HS-5 (cell line): Measurements from ENCODE around the gene NRXN2.
"Not testable (repeated sequence)": the region's sequence is repeated elsewhere in the genome, so short reads cannot be mapped to it uniquely, and the experiment has no call there.

Source experiments
- DNase-seq: peaks from one replicate; pipeline ENCODE4 v3.0.0-alpha.2; 2012; ENCODE audit warnings: low read depth

NRXN2 gene

DNA sequence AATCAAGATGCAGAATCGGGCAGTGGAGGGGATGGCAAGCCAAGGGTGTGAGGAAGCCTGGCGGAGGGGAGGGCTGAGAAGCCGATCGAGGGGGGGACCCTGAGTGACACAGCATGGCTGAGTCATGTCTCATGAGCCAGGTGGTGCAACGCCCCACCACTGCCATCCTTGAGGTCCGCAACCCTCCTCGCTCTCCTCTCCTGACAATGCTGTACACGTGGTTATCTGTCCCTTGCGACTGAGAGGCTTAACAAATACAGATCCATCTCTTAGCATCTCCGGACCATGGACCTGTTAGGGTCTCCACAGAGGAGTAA is 117.8 kb downstream of the NRXN2 start:
- DNase-seq = no peak

DNA sequence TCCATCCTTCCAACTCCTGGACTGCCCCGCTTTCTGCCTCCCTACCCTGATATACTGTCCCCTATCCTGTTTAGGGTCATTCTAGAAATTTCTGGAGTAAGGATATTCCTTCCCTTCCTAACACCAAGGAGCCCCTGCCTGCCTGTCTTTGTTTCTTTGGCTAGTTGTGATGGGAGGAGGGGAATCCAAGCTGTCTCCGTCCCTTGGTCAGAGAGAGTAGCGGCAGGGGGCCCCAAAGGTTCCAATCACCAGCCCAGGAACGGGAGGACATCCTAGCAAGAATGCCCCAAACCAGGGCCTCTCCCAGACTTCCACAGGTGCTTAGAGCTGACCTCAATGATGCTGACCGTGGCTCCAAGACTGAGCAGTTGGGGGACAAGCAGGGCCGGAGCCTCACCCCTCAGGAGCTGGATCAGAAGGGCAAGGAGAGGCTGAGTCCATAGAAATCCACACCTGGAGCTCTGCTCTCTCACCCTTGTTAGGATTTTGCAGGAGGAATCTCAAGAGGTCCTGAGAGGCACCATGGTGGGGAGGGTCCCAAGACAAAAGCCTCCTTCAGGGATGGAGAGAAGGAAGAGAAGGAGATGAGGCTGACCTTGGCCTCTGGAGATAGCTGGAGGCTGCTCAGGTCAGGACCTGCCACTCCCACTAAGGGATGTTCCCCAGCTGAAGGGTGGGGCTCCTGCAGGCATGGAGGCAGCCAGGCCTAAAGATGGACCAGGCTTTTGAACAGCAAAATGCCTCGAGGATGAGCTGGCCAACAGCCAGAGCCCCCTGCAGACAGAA is 118.3 kb downstream of the NRXN2 start:
- DNase-seq = no peak

DNA sequence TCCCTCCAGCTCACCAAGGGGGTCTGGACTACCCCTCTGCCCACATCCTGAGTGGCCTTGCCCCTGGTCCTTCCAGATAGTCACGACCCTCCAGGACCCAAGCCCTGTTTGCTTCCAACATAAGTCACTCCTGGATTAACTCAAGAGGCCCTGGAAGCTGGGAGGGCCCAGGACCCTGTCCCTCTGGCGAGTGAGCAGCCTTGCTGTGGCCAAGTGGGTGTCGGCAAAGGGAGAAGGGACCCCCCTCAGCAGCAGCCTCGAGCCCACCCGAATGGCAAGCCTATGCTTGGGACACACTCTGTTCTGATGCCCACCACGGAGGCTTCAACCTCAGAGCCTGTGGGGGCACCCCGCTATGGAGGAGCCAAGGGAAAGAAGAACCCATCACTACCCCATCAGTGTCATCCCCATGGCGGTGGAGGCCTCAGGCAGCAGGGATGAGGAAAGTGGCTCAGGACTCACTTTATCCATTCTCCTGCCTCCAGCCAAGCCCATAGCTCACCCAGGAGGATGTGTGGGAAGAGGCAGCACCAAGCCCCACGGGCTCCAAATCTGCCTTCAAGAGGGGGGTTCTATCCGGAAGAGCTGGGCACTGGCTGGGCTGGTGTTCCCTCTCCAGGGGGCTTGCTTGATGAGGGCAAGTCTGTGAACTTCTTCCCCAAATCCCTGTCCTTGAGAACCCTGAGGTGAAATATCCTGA is 119.4 kb downstream of the NRXN2 start:
- no peak for DNase-seq

DNA sequence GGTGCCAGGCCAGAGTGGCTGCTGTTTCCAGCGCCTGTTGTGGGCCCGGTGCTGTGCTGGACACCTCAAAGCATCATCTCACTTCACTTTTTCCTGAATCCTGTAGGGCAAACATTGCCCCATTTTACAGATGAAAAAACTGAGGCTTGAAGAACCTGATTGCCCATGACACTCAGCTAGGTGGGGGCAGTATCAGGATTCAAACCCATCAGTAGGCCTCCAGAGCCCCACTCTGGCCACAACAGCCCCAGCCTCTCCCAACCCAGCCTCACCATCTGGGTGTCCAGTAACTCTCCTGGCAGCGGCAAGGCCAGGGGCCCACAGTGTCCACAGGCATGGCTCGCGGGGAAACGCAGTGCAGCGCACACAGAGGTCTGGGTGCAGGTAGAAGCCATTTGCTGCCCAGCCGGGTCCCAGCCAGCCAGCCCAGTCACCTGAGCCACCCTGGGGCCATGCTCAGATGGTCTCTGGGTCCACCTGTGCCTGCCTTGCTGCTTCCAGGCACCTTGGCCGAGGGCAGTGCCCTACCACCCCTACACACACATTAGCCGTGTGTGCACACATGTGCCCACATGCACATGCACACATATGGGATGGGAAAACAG is 120.4 kb downstream of the NRXN2 start:
- DNase-seq = no peak

DNA sequence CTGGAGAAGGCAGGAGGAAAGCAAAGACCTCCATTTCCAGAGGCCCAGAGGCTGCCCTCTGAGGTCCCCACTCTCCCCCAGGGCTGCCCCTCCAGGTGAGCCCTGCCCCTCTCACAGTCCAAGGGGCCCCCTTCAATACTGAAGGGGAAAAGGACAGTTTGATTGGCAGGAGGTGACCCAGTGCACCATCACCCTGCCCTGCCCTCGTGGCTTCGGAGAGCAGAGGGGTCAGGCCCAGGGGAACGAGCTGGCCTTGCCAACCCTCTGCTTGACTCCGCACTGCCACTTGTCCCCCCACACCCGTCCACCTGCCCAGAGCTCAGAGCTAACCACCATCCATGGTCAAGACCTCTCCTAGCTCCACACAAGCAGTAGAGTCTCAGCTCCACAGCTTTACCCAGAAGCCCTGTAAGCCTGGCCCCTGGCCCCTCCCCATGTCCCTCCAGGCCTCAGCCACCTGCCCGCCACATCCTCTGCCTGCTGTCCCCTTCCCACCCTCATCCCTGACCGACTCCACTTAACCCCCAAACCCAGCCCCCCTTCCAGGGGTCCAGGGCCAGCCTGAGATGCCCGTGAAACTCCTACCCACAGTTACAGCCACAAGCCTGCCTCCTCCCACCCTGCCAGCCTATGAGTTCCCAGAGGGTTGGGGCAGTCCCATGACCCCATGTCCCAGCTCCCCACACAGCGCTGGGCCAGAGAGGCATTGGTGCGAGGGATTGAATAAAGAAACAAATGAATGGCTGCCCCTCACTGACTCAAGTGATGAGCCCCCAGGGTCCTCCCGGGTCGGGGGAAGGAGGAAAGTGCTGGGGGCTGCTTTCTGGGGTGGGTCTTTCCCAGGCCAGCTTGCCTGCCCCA is 121.2 kb downstream of the NRXN2 start:
- no peak for DNase-seq

DNA sequence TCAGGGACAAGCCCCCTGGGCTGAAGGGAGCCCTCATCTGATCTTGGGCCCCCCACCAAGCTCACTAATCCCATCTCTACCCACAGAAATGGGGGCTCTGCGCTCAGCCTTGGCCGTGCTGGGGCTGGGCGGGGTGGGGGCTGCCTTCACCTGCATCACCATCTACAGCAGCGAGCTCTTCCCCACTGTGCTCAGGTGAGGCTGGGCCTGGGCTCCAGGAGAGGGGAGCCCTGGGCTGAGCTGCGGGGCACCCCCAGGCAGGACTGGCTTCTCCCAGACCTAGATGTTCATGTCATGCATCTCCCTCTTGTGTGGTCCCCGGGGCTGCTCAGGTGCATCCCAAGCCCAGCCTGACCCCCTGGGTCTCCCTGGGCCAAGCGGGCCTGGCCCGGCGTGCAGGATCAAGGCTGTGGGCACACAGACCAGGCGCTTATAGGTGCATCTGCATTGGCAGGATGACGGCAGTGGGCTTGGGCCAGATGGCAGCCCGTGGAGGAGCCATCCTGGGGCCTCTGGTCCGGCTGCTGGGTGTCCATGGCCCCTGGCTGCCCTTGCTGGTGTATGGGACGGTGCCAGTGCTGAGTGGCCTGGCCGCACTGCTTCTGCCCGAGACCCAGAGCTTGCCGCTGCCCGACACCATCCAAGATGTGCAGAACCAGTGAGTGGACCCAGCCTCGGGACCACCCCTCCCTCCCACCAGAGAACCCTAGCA is 122.6 kb downstream of the NRXN2 start:
- DNase-seq = no peak

DNA sequence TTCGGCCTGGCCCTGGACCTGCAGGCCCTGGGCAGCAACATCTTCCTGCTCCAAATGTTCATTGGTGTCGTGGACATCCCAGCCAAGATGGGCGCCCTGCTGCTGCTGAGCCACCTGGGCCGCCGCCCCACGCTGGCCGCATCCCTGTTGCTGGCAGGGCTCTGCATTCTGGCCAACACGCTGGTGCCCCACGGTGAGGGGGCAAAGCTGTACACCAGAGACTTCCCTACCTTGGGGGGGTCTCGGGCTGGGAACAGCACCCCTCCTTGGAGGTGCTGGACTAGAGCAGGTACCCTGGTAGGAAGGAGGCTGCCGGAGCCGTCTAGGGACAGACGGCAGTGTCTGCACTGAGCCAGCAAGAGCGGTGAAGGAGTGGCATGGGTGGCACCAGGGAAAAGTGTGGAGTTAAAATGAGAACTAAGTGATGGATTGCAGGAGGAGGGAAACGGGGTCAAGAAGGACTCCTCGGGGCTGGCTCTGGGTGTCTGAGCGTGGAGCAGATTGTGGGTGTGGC is 123.2 kb downstream of the NRXN2 start:
- DNase-seq = no peak

DNA sequence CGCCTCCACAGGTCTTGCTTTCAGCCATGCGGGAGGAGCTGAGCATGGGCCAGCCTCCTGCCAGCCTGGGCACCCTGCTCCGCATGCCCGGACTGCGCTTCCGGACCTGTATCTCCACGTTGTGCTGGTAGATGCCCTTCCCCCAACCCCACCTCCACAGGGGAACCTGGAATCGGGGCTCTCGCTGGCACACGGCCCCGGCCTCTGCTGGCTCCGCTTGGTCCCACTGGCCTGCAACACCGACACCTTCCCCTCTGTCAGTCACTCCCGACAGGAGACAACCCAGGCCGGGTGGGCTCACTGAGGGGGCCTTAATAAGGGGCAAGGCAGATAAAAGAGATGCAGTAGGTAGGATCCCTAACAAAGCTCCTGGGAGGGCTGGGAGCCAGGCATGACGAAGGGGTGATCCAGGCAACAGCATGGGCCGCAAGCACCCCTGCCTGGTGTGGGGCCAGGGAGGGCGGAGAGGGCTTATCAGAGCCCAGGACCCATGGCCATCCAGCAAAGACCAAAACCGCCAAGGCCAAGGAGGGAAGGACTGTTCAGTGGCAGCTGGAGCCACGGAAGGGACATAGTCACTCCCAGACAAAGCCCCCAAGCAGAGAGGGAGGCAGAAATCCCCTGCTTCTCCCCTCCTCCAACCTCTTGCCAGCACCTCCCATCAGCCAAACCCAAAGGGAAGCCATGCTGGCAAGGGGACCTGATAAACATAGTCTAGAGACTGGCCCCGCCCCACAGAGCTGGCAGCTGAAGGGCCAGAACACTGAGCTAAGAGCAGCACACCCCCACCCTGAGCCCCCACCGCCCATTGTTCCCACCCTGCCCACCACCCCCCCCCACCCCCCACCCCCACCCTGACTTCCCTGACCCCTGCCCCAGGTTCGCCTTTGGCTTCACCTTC is 124.0 kb downstream of the NRXN2 start:
- no peak for DNase-seq

DNA sequence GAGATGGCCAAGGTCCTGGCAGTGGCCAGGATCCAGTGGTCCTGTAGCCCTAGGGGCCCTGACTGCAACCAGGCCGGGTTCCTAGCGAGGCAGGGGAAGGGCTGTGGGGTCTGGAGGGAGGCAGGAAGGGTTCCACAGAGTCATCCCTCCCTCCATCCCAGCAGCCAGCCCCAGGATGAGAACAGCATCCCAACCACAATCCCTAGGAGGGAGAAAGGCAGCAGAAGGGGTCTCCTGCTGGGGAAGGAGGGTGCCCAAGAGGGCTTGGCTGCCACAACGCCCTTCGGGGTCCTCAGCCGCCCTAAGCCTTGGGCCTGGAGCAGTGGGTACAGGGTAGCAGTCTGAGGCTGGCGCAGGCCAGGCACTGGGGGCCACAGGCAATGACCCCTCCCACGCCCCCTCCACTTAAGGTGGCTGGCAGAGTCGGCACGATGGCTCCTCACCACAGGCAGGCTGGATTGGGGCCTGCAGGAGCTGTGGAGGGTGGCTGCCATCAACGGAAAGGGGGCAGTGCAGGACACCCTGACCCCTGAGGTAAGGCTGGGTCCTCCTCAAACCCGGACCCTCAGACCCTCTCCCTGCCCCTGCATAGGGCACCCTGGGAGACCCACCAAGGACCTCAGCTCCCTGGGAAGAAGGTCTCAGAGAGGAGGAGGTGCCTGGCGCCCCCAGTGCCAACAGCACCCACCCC is 124.7 kb downstream of the NRXN2 start:
- DNase-seq = no peak

DNA sequence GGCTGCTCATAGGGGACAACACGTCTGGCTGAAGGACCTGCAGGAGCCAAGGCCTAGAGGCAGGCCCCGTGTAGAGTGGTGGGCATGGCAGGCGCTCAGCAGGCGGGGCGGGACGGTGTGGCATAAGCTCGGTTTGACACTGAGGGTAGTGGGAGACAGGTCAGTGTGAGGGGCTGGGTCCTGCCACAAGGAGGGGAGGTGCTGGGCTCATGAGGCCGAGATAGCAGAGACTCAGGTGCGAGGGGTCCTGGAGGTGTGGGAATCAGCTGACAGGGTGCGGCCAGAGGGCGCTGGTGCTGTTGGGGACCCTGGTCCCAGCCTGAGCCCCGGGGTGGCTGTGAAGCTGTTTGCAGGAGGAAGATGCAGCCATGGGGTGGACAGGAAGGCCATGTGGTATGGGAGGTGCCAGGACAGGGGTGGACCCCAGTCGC is 125.3 kb downstream of the NRXN2 start:
- DNase-seq = no peak

DNA sequence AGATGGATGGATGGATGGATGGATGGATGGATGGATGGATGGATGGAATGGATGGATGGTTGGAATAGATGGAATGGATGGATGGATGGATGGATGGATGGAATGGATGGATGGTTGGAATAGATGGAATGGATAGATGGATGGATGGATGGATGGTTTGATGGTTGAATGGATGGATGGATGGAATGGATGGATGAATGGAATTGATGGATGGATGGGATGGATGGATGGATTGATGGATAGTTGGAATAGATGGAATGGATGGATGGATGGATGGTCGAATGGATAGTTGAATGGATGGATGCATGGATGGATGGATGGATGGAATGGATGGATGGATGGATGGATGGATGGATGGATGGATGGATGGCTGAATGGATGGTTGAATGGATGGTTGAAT is 127.1 kb downstream of the NRXN2 start:
- not testable (repeated sequence) for DNase-seq

DNA sequence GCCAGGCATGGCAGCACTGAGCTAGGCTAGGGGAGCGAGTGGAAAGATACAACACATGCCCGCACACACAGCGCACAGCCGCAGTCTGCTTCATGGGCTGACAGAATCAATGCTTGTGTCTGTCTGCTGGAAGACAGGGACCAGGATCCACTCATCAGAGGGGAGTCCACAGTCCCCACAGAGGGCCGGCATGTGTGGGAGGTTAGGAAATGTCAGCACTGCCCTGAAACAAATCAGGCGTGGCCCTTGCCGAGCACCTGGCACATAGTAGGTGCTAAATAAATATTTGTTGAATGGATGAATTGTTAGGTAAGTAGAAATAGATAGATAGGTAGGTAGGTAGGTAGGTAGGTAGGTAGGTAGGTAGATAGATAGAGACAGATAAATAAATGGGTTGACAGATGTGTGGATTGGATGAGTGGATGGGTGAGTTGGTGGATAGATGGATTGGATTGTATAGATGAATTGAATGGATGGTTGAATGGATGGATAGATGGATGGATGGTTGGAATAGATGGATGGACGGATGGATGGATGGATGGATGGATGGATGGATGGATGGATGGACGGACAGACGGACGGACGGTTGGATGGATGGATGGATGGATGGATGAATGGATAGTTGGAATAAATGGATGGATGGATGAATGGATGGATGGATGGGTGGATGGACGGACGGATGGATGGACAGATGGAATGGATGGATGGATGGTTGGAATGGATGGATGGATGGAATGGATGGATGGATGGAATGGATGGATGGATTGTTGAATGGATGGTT is 128.6 kb downstream of the NRXN2 start:
- DNase-seq = no peak

DNA sequence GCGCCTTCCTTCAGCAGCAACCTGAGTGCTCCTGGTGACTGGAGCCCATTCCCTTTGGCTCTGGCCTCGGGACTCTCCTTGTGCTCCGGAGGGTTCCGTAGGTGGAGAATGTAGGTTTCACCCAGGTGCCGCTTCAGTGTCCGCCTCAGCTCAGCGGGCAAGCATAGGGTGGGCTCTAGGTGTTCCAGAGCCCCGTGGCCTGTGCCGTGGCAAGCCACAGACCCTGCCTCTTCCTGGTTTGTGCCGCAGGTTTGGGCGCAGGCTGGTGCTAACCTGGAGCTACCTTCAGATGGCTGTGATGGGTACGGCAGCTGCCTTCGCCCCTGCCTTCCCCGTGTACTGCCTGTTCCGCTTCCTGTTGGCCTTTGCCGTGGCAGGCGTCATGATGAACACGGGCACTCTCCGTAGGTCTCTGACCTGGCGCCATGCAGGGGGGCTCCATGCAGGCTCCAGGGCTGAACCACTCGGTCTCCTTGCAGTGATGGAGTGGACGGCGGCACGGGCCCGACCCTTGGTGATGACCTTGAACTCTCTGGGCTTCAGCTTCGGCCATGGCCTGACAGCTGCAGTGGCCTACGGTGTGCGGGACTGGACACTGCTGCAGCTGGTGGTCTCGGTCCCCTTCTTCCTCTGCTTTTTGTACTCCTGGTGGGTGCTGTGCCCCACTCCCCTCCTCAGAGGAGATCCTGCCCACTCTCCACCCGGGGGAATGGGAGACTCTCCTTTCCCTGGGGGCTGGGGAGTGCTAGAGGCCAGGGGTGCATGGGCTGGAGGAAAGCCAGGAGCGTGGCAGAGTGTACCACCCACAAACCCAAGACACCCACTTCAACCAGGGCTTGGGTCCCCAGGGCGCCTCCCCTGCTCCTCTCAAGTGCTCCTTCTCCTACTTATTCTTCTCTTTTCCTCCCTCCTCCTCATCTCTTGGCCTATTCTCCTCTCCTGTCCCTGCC is 129.6 kb downstream of the NRXN2 start:
- no peak for DNase-seq

DNA sequence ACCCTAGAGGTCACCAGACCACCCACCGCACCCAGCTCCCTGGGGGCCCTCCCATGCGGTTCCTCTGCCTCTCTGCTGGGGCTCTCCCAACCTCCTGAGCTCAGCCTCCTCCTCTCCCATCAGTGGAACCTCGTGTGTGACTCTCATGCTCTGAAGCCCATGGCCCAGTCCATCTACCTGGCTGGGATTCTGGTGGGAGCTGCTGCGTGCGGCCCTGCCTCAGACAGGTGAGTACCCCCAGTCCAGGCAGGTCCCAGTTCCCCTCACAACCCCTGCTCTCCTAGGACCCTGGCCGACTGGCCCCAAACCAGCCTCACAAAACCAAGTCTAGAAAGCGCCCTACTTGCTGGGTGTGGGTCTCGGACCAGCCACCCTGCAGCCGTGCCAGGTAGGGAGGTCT is 130.3 kb downstream of the NRXN2 start:
- DNase-seq = no peak

DNA sequence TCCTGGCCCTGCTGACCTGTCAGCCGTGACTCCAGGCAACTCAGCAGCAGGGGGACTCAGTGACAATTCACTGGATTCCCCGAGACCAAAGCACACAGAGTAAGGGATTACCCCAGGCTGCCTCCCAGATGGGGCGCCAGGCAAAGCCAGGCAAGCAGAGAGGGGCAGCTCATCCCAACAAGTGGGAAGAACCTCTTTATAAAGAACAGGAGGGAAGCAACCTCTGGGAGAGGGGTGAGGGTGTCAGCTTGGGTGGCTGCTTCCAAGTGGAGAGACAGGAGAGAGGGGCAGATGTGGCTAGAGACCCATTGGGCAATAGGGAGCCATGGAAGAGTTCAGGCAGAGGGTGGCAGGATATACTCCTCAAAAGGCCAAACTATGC is 130.8 kb downstream of the NRXN2 start:
- no peak for DNase-seq

DNA sequence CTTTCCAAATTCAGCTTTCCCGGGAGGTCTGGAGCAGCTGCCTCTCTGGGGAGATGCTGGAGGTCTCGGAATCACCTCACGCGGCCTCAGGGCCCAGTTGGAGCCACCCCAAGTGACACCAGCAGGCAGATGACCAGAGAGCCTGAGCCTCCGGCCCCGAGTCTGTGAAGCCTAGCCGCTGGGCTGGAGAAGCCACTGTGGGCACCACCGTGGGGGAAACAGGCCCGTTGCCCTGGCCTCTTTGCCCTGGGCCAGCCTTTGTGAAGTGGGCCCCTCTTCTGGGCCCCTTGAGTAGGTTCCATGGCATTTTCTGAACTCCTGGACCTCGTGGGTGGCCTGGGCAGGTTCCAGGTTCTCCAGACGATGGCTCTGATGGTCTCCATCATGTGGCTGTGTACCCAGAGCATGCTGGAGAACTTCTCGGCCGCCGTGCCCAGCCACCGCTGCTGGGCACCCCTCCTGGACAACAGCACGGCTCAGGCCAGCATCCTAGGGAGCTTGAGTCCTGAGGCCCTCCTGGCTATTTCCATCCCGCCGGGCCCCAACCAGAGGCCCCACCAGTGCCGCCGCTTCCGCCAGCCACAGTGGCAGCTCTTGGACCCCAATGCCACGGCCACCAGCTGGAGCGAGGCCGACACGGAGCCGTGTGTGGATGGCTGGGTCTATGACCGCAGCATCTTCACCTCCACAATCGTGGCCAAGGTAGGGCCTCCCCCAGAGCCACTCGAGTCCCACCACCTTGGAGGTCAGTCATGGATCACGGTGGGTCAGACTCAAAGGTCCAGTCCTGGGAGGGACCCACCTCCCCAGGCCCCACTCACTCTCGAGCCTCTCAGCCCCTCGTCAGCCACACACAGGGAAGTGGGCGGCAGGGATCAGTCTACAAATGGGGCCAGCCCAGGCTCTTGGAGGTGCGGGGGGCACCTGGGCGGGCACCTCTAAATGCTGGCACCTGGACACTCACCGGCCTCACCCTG is 131.5 kb downstream of the NRXN2 start:
- no peak for DNase-seq

DNA sequence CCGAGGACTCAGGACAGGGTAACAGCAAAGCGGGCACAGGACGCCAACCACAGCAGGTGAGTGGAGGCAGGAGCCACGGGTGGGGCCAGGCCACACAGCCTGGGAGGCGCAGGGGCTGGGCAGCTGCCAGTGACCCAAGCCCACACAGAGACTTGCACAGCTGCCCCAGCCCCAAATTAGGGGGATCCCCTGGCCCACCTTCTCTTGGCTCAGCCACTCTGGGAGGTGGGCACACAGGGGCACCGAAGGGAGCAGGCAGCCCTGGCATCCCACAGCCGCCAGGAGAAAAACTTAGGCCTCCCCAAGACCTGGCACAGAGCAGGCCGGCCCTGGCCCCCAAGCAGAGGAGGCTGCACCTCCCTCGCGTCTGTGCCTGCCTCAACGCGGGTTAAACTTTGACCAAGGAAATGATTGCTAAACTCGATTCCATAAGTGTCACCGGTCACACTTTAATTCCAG is 132.2 kb downstream of the NRXN2 start, which contains the start of gene SLC22A12:
Gene SLC22A12 (plus strand): TSS at position 458 of the 459 bp plus-strand sequence. CDS start 337 bp downstream, outside the sequence.
- no peak for DNase-seq
